ENCODE results near the gene MYBL2.

MYBL2 gene

DNA sequence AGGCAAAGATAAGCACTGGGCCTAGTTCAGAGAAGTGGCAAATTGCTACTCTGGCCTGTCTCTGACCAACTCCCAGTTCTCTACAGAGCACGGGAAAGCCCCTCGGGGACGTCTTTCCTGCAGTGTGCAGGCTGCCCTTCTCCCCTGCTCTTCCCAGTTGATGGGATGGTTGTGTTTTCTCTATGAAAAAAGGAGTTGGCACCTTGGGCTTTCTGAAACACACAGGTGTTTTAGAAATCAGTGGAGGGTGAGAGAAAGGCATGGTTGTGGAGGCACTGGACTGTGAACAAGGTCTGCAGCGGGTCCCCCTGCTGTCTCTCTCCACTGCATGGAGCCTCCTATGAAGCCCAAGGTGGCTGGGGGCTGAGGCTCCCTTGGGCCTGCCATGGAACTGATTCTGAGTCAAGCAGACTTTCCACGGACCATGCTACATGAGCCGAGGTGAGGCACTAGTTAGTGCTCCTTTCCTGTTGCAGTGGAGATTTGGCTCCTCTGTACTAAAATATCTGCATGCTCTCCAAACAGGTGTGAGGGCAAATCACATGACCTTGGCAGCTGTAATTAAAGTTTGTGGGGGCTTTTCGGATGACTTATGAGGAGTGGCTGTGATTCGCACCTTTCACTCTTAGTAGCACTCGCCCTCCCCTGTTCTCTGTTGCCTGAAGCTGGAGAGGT lies 43.6 kb downstream of the MYBL2 start:
- TF ChIP-seq, protein P1, sequence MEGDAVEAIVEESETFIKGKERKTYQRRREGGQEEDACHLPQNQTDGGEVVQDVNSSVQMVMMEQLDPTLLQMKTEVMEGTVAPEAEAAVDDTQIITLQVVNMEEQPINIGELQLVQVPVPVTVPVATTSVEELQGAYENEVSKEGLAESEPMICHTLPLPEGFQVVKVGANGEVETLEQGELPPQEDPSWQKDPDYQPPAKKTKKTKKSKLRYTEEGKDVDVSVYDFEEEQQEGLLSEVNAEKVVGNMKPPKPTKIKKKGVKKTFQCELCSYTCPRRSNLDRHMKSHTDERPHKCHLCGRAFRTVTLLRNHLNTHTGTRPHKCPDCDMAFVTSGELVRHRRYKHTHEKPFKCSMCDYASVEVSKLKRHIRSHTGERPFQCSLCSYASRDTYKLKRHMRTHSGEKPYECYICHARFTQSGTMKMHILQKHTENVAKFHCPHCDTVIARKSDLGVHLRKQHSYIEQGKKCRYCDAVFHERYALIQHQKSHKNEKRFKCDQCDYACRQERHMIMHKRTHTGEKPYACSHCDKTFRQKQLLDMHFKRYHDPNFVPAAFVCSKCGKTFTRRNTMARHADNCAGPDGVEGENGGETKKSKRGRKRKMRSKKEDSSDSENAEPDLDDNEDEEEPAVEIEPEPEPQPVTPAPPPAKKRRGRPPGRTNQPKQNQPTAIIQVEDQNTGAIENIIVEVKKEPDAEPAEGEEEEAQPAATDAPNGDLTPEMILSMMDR (IDR thresholded peaks at IDR 0.05; ENCODE audit: control extremely low read depth, extremely low read depth, low read depth, missing control alignments) = no peak
- ChIA-PET CTCF (interaction anchor here (0.9 to 2.0 kb wide), 5 partner anchors 10 to 370 kb away, joined by 3 to 5 read pairs (median 4); no protein-coding TSS in a partner anchor), POLR2A (no interaction called here)
- DNase-seq (ENCODE audit: extremely low spot score) = peak; percentile 64

DNA sequence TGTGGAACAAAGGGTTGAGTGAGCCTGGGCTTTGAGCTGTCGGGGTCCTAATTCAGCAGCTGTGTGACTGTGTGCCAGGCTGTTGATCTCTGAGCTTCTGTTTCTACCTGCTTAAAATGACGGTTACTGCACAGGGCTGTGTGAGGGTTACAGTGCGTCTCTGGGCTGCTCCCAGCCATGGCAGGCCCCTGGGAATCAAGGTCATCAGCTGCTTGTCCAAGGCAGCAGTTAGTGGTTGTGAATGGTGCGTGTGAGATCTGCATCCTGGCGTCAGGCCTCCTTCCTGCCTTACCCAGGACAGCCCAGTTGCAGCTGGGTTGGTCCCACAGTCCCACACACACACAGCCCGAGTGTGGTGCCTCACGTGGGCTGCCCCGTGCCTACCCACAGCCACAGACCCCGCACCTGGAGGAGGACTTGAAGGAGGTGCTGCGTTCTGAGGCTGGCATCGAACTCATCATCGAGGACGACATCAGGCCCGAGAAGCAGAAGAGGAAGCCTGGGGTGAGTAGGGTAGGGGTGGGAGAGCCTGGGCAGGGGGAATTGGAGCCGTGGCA lies 44.3 kb downstream of the MYBL2 start:
- ChIA-PET POLR2A (no interaction called here), CTCF (interaction anchor here (0.9 to 2.0 kb wide), 5 partner anchors 10 to 369 kb away, joined by 3 to 5 read pairs (median 4); no protein-coding TSS in a partner anchor)
- TF ChIP-seq, protein P1 (IDR thresholded peaks at IDR 0.05; ENCODE audit: control extremely low read depth, extremely low read depth, low read depth, missing control alignments) = no peak
- no peak for DNase-seq (ENCODE audit: extremely low spot score)

DNA sequence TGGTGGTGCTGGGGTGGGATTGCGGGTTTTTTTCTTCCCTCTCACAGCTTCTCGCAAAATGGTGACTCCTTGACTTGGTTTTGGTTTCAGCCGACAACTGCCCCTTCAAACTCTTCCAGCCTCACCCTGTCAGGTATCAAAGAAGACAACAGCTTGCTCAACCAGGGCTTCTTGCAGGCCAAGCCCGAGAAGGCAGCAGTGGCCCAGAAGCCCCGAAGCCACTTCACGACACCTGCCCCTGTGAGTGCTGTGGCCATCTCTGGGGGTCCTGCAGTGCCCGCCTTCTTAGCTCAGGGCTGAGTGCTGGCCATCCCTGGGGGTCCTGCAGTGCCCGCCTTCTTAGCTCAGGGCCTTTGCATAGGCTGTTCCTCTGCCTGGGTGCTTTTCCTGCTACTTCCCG lies 48.1 kb downstream of the MYBL2 start:
- TF ChIP-seq, protein P1 (IDR thresholded peaks at IDR 0.05; ENCODE audit: control extremely low read depth, extremely low read depth, low read depth, missing control alignments) = no peak
- POLR2A ChIA-PET = no interaction called here
- no peak for DNase-seq (ENCODE audit: extremely low spot score)
- CTCF ChIA-PET = no interaction called here

DNA sequence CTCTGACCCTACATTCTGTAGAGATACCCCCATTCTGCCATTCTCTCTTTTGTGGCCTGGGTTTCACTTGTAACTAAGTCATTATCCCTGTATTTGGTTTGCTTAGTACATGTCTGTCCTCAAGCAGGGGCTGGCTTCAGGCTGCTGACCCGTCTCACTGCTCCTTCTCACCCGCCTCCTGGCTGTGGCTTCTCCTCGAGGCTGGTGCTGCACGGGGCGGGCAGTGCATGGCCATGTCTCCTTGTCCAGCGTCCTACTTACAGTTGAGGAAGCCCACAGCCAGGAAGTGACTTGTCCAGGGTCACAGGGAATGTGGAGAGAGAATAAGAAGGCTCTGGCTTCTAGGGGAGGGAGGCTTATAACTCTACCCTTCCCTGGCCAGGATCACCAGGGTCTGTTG lies 48.6 kb downstream of the MYBL2 start:
- no peak for DNase-seq (ENCODE audit: extremely low spot score)
- TF ChIP-seq, protein P1 (IDR thresholded peaks at IDR 0.05; ENCODE audit: control extremely low read depth, extremely low read depth, low read depth, missing control alignments) = no peak
- POLR2A ChIA-PET = no interaction called here
- CTCF ChIA-PET = no interaction called here

DNA sequence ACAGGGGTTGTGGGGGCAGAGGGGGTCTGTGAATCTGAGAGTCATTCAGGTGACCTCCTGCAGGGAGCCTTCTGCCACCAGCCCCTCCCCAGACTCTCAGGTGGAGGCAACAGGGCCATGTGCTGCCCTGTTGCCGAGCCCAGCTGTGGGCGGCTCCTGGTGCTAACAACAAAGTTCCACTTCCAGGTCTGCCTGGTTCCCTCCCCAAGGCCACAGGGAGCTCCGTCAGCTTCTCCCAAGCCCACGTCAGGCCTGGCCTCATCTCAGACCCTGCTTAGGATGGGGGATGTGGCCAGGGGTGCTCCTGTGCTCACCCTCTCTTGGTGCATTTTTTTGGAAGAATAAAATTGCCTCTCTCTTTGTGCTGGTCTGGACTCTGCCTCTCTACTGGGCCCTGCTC lies 49.2 kb downstream of the MYBL2 start:
- DNase-seq (ENCODE audit: extremely low spot score) = no peak
- ChIA-PET POLR2A (no interaction called here), CTCF (no interaction called here)
- TF ChIP-seq, protein P1 (IDR thresholded peaks at IDR 0.05; ENCODE audit: control extremely low read depth, extremely low read depth, low read depth, missing control alignments) = no peak

DNA sequence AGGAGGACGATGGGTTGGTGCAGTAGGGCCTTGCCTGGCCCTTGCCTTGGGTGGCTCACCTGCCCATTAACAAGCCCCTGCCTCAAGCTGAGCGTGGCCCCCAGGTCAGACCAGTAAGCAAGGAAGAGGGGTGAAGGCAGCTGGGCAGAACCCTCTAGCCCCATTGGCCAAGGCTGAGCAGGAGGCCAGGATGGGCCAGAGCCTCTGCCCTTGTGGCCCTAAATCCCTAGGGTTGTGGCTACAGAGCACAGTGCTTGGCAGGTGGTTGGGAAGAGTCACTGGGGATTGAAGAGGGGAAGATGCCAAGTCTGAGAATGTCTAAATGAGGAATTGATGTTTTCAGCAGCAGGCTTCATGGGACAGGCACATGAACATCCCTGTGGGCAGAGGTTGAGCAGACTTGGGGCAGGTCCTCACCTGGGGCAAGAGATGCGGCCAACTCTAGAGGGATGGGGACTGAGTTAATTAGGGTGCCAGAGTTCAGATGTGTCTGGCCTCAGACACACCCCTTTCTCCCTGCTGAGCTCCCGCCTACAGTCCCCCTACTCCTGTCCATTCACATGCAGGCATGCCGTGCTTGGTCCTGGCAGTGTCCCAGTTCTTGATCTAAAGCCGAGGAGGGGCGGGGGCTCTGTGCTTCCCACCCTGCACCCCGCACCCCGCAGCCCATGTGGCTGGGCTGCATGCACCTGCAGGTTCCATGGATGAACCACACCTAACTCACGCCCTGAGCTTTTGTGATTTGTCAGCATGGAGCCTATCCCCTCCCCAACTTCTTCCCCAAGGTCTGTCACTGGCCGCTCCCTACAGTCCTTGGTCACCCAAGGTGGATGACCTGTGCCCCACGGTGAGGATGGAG lies 50.1 kb downstream of the MYBL2 start:
- TF ChIP-seq, protein P1 (IDR thresholded peaks at IDR 0.05; ENCODE audit: control extremely low read depth, extremely low read depth, low read depth, missing control alignments) = no peak
- no peak for DNase-seq (ENCODE audit: extremely low spot score)
- POLR2A ChIA-PET = no interaction called here
- CTCF ChIA-PET = interaction anchor here (2.8 kb wide), 1 partner anchor 24 kb away, joined by 10 read pairs; no protein-coding TSS in a partner anchor

Measured in GM10248 (cell line).